Peyer's patch (tissue), 4 donors: Measurements from ENCODE around the gene TUBGCP3. TPM values are rescaled to one million over a fixed set of nuclear protein-coding genes. Genes with fewer than 3 reads are reported as not detected.

Experiments
- DNase-seq, 3 donors: peaks; one replicate each; pipeline ENCODE4 v3.0.0-alpha.2; 2017 to 2019
- H3K27ac ChIP-seq, 4 donors: fragments of 200-600 bp; sonication (generic); one replicate each; pipeline ENCODE4 v1.5.1; 2016 to 2019
- H3K27me3 ChIP-seq, 2 donors: fragments of 200-600 bp; sonication (generic); one replicate each; pipeline ENCODE4 v1.5.1; 2019
- H3K36me3 ChIP-seq, 3 donors: fragments of 200-600 bp; sonication (generic); one replicate each; pipeline ENCODE4 v1.5.1; 2016 to 2019
- H3K4me1 ChIP-seq, 4 donors: fragments of 200-600 bp; sonication (generic); one replicate each; pipeline ENCODE4 v1.5.1; 2016 to 2019
- H3K4me3 ChIP-seq, 4 donors: fragments of 200-600 bp; sonication (generic); 1 replicate in 3 of 4; 2 replicates in 1 of 4; pipeline ENCODE4 v1.5.1; 2016 to 2019; ENCODE audit warnings: mild to moderate bottlenecking in 1 of 4
- H3K9me3 ChIP-seq, 4 donors: fragments of 200-600 bp; sonication (generic); one replicate each; pipeline ENCODE4 v1.5.1; 2016 to 2019; ENCODE audit warnings: mild to moderate bottlenecking in 1 of 4
- CTCF ChIP-seq, 6 experiments: fragments of 450-650 bp in 4 of 6; fragments of 200-600 bp in 2 of 6; sonication (generic) in 1 of 6; IDR thresholded peaks; one replicate each; pipeline ENCODE4 v1.5.1; 2017 to 2019; ENCODE audit warnings: antibody characterized with exemption in 6 of 6, mild to moderate bottlenecking in 3 of 6, moderate library complexity in 1 of 6
- POLR2A ChIP-seq, 2 donors: fragments of 450-650 bp; IDR thresholded peaks; one replicate each; pipeline ENCODE4 v1.5.1; 2017; ENCODE audit warnings: antibody characterized with exemption in 2 of 2, mild to moderate bottlenecking in 2 of 2, moderate library complexity in 2 of 2
- total RNA-seq, 4 donors: library from RNA; depleted of rRNA; stranded (reverse); fragments of >200 nt; gene quantifications; one replicate each; pipeline ENCODE4 v1.1.0, GENCODE V29; 2016

The TUBGCP3 gene
- total RNA-seq, 4 donors from 2014 or later = 32.2 to 75.9 (median 43.6) TPM

GRCh38 chr13:112483299-112483698, 104.7 kb downstream of the TUBGCP3 start:
- H3K27ac ChIP-seq = no peak overlapping the region
- H3K4me3 ChIP-seq = no peak overlapping the region
- no peaks in the 10 kb centered on the region for H3K9me3 ChIP-seq
- H3K36me3 ChIP-seq = peaks cover 0 to 19% (median 0%) of the 10 kb centered on the region in 3 donors
- H3K27me3 ChIP-seq = no peaks in the 10 kb centered on the region
- TF ChIP-seq CTCF (IDR thresholded peaks at IDR 0.05) = no peak
- no peak for TF ChIP-seq POLR2A (IDR thresholded peaks at IDR 0.05)
- no peaks in the 10 kb centered on the region for H3K4me1 ChIP-seq
- DNase-seq = no peak

GRCh38 chr13:112481458-112481857, 106.5 kb downstream of the TUBGCP3 start:
- Histone ChIP-seq H3K27me3 (no peaks in the 10 kb centered on the region), H3K4me3 (no peak overlapping the region), H3K27ac (no peak overlapping the region), H3K9me3 (no peaks in the 10 kb centered on the region), H3K36me3 (peaks cover 0 to 11% (median 0%) of the 10 kb centered on the region in 3 donors), H3K4me1 (no peaks in the 10 kb centered on the region)
- TF ChIP-seq POLR2A (IDR thresholded peaks at IDR 0.05) (no peak), CTCF (IDR thresholded peaks at IDR 0.05) (no peak)
- no peak for DNase-seq

GRCh38 chr13:112479389-112479788, 108.6 kb downstream of the TUBGCP3 start:
- Histone ChIP-seq H3K27ac (no peak overlapping the region), H3K4me1 (no peaks in the 10 kb centered on the region), H3K4me3 (no peak overlapping the region), H3K9me3 (no peaks in the 10 kb centered on the region), H3K27me3 (no peaks in the 10 kb centered on the region), H3K36me3 (no peaks in the 10 kb centered on the region)
- DNase-seq = no peak
- no peak for TF ChIP-seq POLR2A (IDR thresholded peaks at IDR 0.05)
- TF ChIP-seq CTCF (IDR thresholded peaks at IDR 0.05) = no peak

- Histone ChIP-seq H3K27me3 (no peaks in the 10 kb centered on the region), H3K4me3 (no peak overlapping the region), H3K36me3 (no peaks in the 10 kb centered on the region), H3K9me3 (no peaks in the 10 kb centered on the region), H3K27ac (no peak overlapping the region), H3K4me1 (no peaks in the 10 kb centered on the region)
- TF ChIP-seq POLR2A (IDR thresholded peaks at IDR 0.05) (no peak), CTCF (IDR thresholded peaks at IDR 0.05) (no peak)
- no peak for DNase-seq
These were observed 110.8 kb downstream of the TUBGCP3 start for GRCh38 chr13:112477070-112477619.

GRCh38 chr13:112475889-112476288, 112.1 kb downstream of the TUBGCP3 start:
- no peak overlapping the region for H3K4me3 ChIP-seq
- no peak overlapping the region for H3K27ac ChIP-seq
- no peaks in the 10 kb centered on the region for H3K36me3 ChIP-seq
- TF ChIP-seq CTCF (IDR thresholded peaks at IDR 0.05) = no peak
- TF ChIP-seq POLR2A (IDR thresholded peaks at IDR 0.05) = no peak
- DNase-seq = no peak
- H3K27me3 ChIP-seq = no peaks in the 10 kb centered on the region
- no peaks in the 10 kb centered on the region for H3K9me3 ChIP-seq
- H3K4me1 ChIP-seq = no peaks in the 10 kb centered on the region

GRCh38 chr13:112474869-112475268, 113.1 kb downstream of the TUBGCP3 start:
- TF ChIP-seq POLR2A (IDR thresholded peaks at IDR 0.05) (no peak), CTCF (IDR thresholded peaks at IDR 0.05) (no peak)
- Histone ChIP-seq H3K27me3 (no peaks in the 10 kb centered on the region), H3K27ac (no peak overlapping the region), H3K9me3 (no peaks in the 10 kb centered on the region), H3K4me3 (no peak overlapping the region), H3K4me1 (no peaks in the 10 kb centered on the region), H3K36me3 (no peaks in the 10 kb centered on the region)
- no peak for DNase-seq
